CD4-positive, alpha-beta T cell treated with Interferon gamma for 1 hour (primary cell): Measurements from ENCODE around the gene PCYT1A.
"Not testable (repeated sequence)": the region's sequence is repeated elsewhere in the genome, so short reads cannot be mapped to it uniquely, and the experiment has no call there.

ENCODE experiments used
- DNase-seq: peaks from one replicate; pipeline ENCODE4 v3.0.0-alpha.2; 2020

Gene PCYT1A

DNA sequence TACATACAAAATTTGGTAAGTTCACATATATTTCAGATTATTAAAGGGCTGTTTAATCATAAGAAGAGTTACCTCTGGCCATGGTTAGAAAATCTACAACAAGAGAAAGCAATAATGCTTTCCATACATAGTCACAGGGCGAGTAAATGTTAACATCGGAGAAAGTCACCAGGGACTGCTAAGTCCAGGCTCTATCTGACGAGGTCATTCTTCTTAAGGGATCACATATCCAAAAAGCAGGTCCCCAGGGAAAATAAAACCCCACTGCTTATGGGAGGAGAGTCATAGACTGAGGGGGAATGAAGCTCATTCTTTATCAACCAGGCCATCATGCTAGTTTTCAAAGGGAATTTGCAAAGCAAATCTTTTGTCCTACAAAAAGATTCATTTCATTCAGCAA lies 3.1 kb downstream of the PCYT1A start:
- DNase-seq, result no peak

DNA sequence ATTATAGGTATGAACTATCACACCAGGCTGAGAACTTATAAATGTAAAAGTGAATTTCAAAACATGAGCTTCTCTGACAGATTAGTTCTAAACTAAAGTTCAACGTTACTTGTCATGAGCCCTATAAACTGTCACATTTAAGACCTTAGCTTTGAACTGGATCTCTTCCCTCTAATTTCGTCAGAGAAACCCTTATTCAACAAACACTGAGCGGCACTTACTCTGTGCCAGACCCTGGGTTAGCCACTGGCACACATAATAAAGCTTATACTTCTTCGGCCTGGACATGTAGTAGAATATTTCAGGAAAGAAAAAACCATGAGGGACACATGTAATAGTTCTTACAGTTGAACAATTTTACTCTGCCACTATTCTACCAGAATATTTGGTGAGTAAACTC lies 5.6 kb downstream of the PCYT1A start:
- DNase-seq, result no peak

DNA sequence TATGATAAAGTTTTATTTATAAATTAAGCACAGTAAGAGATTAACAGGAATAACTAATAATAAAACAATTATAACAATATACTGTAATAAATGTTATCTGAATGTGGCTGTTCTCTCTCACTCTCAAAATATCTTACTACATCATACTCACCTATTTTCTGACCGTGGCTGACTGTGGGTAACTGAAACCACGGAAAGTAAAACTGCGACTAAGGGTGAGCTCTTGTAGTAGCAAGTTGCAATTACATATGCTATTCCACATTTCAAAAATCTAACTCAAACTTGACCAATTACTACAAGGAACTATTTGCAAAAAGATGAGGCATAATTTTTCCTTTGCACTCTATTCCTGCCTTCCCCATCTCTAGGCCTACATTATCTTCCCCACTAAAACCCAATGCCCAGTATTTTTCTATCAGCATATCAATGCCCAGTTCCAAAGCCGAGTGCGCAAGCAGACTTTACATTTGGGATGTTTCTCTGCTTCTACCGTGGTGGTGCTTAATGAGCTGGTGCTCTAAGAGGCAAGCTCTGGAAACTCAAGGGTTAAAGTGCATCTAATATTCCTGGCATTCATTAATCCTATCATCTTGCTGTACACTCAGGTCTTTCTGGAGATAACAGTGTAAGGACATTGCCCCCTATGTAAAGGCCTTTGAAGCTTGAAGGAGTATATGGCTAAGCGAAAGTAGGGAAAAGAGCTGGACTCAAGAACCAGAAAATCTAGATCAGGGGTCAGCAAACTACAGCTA lies 6.7 kb downstream of the PCYT1A start:
- DNase-seq, result no peak

DNA sequence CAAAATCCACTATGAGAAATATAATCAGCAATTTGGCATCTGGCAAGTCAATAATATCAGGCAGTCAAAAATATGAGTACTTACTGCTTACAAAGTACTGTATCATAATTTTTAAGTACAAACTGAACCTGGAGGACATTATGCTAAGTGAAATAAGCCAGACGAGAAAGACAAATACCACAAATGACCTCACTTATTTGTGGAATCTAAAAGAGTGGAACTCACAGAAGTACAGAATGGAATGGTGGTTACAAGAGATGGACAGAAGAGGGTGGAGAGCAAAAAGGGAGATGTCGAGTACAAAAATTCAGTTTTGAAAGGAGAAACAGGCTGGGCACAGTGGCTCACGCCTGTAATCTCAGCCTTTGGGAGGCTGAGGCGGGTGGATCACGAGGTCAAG lies 12.4 kb downstream of the PCYT1A start:
- DNase-seq, result no peak

DNA sequence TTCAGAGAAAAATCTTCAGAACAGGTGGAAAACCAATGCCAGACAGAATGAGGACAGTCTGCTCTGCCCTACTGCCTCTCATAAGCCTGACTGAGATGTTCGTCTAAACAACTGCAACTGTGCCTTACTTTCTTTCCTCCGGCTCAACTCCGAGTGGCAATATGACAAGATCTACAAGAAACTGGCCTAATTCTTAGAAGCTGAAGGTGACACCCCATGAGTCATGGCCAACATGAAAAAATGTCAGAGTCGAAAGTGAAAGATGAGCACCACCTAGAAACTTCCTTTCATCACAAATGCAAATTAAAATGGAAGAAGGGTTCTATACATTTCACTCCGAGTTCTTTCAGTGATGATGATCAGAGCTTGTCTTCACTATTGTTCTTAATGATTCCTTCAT lies 12.9 kb downstream of the PCYT1A start:
- peak; percentile 46 for DNase-seq

DNA sequence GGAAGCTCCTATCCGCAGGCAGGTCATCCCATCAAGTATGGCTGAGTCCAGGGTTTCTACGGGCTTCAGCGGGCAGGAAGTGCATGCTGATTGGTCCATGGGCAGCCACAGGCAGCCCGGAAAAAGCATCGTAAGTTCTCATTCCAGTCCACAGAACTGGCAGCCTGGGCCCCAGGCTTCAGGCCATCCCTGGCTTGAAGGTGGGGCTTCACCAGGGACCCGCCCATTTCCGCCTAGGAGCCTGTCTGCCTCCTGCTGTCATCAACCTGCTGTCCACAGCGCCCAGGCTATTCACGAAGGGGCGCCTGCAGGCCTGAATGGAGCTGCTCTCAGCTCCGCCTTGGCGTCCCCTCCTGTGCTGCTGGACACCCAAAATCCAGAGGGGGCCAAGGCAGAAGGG lies 13.9 kb downstream of the PCYT1A start:
- no peak for DNase-seq

DNA sequence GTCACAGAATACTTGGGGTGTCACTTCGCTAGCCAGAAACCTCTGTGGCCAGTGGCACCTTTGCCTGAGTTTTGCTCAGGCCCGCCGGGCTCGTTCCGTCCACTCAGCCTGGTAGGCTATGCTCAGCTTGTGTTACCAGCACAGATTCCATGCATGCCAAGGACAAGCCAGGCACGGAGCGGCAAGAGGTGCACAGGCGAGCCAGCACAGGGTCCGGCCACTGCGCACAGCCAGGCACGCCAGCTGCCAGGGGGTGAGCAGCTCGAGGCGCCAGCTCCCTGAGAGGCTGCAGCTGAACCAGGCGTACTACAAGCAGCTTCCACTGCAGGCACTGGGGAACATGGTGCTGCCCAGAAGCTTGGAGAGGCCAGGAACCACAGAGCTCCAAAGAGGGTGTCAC lies 14.7 kb downstream of the PCYT1A start:
- no peak for DNase-seq

DNA sequence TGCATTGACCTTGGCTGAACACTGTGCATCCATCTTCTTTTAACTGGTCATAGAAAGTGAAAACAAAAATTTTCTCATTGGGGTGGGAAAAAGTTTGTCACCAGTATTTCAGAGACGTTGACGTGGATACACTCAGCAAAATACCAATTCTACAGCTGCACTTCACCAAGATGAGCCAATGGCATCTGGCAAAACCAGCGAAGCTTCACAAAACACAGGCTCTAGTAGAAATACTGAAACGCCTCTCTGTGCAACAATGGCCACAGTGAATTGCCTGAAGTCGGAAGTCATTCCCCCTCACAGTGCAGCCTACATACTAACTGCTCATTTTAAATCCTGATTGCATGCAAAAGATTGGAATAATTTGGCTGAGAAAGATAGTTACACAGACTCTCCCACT lies 17.0 kb downstream of the PCYT1A start:
- no peak for DNase-seq

DNA sequence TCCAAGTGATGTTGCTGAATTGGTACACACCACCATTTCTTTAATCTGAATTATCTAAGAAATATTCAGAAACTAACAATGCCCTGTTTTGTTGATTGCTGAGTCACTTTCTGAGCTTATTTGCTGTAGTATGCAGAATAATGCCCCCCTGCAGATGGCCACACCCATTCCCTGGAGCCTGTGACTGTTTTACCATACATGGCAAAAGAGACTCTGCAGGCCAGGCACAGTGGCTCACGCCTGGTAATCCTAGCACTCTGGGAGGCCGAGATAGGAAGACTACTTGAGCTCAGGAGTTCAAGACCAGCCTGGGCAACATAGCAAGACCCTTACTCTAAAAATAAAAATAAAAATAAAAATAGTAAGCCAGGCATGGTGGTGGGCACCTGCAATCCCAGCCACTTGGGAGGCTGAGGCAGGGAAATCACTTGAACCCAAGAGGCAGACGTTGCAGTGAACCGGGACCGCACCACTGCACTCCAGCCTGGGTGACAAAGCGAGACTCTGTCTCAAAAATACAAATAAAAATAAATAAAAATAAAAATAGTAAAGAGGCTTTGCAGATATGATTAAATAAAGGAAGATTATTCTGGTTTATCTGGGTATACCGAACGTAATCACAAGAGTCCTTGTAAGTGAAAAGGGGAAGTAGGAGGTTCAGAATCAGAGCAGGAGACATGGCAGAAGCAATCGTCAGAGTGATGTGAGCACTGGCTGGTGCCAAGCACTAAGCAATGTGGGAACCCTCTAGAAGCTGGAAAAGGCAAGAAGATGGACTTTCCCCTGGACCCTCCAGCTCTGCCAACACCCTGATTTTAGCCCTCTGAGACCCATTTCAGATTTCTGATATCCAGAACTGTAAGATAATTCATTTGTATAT lies 19.0 kb downstream of the PCYT1A start:
- no peak for DNase-seq

DNA sequence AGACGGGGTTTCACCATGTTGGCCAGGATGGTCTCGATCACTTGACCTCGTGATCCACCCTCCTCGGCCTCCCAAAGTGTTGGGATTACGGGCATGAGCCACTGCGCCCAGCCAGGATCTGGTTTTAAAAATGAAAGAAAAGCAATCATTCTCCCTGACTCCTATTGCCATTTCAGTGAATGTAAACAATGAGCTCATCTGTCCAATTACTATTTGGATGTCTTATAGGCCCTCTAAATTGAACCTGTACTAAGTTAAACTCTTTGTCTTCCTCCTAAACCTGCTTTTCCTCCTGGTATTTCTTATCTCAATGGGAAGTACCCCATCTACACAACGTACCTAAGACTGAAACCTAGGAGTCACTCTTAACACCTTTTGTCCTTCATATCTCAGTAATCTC lies 23.7 kb downstream of the PCYT1A start:
- DNase-seq, result no peak

DNA sequence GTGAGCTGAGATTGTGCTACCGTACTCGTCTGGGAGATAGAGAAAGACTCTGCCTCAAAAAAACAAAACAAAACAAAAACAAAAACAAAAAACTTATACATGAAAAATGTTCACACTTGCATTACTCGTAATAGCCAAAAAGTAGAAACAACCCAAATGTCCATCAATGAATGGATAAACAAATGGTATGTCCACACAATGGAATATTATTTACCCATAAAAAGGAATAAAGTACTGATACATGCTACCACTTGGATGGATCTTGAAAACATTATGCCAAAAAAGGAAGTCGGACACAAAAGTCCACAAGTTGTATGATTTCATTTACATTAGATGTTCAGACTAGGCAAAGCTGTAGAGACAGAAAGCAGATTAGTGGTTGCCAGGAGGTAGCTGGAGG lies 26.7 kb downstream of the PCYT1A start:
- DNase-seq, result no peak

DNA sequence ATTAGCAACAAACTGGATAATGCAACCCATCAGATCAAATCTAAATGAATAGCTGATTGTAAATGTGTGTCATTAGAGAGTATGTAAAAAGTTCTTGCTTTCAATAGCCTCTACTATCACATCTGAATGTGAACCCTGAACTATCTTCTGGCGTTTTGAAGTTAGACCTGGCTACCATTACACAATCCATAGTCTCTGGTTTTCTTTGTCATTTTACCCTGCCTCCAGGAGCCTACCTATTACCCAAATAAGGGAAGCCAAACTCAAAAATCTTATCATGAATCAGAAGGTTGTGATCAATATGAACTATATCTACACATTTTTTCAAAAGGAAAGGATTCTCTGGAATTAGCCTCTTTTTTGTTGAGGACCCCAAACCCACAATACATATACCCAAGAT lies 31.8 kb downstream of the PCYT1A start:
- DNase-seq, result no peak

DNA sequence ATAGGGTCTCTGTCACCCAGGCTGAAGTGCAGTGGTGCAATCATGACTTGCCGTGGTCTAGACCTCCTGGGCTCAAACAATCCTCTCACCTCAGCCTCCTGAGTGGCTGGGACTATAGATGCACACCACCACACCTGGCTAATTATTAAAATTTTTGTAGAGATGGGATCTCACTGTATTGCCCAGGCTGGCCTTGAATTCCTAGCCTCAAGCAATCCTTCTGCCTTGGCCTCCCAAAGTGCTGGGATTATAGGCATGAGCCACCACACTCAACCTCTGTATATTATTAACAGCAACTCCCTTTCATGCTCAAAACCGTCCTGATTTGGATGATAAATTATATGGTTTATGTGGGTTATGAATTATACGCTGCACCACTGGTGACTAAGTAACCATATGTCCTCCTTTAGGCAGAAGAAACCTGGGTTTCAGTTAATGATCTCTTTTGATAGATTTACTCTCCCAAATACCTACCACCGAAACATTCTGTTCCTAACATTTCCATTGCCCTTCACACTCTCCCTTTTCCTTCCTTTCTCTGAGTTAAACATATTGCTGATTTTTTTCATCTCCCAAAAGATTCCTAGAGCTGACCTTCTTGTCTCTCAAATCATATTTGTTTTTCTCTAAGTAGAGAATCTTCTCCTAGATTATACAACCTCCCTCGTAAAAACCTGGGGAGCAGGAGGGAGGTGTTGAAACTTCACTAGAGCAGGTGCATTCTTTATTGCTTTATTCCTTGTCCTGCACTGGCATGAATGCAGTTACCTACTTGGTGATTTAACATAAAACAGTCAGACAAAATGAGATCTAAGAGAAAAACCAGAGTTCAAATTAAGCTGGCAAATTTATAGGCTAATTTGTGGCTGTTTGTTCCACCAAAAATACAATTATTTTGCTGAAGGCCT lies 32.9 kb downstream of the PCYT1A start:
- no peak for DNase-seq

DNA sequence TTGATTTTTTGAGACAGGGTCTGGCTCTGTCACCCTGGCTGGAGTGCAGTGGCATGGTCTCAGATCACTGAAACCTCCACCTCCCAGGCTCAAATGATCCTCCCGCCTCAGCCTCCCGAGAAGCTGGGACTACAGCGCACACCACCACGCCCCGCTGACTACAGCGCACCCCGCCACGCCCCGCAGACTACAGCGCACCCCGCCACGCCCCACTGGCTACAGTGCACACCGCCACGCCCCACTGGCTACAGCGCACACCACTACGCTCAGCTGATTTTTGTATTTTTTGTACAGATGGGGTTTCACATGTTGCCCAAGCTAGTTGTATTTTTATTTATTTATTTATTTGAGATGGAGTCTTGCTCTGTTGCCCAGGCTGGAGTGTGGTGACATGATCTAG lies 35.6 kb downstream of the PCYT1A start:
- DNase-seq, result no peak

DNA sequence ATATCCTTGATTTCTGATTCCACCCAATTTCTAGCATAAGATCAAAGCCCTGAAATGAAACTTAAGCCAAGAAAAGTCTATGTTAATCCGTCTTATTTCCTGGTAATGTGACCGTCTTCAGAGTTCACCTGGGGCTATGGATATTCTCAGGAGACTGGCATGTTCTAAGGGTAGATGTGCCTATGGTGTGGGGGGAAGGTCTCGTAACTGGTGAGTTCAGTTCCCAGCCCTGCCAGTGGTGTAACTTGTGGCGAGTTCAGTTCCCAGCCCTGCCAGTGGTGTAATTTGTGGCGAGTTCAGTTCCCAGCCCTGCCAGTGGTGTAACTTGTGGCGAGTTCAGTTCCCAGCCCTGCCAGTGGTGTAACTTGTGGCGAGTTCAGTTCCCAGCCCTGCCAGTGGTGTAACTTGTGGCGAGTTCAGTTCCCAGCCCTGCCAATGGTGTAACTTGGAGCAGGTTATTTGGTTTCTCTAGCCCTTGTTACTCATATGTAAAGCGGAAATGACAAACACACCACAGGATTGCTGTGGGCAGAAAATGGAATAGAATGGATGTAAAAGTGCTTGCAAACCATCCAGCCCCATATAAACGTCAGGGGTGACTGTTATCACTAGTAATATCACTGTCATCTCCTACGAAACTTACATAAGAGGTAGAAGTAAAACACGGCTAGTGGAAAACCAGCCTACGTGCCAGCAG lies 40.8 kb downstream of the PCYT1A start:
- DNase-seq, result no peak

DNA sequence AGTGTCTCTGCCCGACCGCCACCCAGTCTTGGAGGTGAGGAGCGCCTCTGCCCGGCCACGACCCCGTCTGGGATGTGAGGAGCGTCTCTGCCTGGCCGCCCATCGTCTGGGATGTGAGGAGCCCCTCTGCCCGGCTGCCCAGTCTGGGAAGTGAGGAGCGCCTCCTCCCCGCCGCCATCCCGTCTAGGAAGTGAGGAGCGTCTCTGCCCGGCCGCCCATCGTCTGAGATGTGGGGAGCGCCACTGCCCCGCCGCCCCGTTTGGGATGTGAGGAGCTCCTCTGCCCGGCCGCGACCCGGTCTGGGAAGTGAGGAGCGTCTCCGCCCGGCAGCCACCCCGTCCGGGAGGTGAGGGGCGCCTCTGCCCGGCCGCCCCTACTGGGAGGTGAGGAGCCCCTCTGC lies 43.4 kb downstream of the PCYT1A start:
- DNase-seq, result not testable (repeated sequence)

DNA sequence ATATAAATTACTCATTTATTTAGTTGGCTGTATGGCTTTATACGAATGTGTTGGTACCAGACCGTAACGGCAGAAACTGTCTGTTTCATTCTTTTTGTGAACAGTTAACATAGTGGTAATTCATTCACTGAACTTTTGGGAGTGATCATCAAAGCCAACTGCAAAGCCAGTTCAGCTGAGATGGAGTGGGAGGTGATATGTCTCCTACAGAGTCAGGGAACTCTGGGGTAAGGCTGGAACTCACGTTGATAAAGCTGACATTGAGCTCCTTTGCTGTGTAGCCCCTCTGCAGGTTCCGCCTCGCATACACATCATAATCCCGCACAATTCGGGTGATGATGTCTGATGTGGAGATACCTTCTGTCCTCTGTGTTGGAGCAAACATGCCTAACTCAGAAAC lies 45.8 kb downstream of the PCYT1A start:
- no peak for DNase-seq

DNA sequence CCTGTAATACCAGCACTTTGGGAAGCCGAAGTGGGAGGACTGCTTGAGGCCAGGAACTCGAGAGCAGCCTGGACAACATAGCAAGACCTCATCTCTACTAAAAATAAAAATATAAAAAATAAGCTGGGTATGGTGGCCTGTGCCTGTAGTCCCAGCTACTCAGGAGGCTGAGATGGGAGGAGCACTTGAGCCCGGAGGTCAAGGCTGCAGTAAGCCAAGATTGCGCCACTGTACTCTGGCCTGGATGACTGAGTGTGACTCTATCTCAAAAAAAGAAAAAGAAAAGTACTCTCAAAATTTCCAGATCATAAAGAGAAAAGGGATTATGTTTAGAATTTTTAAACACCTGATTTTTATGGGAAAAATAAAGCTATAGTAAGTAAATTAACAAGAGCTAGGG lies 47.1 kb downstream of the PCYT1A start:
- DNase-seq, result no peak

DNA sequence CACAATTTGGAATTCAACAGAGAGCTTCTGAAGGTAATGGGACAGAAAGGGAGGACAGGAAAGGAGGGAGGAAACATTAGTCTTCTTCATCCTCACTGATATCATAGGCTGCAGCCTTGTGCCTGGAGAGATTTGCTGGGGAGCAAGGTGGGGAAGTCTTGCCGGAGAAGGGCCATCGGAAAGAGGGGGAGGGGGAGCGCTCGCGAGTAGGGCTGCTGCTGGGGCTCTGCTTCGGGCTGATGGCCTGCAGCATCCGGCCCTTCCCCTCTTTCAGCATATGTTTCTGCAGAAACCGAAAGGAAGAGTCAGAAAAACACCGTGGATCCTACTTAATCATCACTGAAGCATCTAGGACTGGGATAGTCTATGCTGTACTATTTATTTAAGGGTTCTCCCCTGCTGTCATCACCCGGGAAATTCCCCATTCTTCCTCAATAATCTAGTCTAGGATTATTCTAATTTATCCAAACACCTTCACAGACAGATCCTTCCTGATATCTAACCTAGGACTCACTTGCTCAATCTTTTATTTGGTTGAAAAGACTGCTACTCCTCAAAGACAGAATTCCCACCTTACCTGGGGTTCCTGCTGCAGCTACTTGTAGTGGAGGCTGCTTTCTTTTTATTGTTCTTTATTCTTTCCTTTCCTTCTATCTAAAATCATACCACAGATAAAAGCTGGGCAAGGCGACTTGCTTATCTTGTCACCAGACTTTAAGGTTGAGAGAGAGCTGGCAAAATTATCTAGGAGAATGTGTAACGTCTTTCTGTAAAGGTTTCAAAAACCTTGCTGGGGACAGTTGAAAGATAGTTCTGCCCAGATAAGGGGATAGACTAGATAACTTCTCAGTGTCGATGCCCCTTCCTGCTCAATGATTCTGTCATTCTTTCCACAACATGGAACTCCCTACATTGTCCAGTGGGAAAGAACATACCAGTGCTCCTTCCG lies 48.6 kb downstream of the PCYT1A start:
- DNase-seq, result no peak

DNA sequence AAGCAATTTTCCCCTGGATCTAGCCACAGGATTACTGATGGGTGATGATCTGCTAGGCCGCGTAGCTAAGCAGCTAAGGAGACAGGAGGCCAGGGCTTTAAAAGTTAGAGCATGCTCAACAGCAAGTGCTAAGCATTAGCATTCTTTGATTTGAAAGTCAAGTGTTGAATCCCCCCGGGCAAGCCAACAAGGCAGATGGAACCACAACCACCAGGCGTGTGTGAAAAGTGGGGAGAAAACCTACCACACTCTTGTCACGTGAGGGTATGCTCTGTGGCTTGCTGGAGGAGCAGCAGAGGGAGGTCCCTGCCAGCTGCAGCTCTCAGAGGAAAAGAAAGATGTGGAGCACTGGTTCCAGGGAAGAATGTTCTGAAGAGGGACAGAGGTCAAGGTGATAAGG lies 50.3 kb downstream of the PCYT1A start:
- no peak for DNase-seq

DNA sequence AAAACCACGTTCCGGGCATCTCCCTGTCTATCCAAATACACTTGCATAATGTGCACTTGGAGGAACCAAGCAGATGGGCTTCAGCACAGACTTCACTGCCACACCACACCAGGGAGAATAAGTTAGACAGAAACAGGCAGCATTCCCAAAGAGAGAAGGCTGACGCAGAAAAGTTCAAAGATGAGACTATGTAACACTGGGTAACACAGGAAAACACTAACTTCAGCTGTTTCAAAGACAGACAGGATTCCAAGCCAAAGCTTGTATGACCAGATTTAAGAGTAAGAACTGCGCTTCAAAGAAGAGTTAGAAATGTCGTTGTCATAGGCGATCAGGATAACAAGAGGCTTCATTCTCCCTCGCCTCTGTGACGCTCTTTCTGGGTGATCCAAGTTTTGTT lies 51.3 kb downstream of the PCYT1A start:
- no peak for DNase-seq
